Stimulated activated CD4-positive, alpha-beta T cell treated with anti-CD3 and anti-CD28 coated beads, TNF-alpha, amount 100 ng/mL, for 1 hour (primary cell): ENCODE measurements around the gene LMAN1.

ENCODE experiments used
- DNase-seq, 3 donors: peaks; one replicate each; pipeline ENCODE4 v3.0.0-alpha.2; 2020; ENCODE audit warnings: low read depth in 3 of 3, low spot score in 1 of 3

Gene LMAN1, protein sequence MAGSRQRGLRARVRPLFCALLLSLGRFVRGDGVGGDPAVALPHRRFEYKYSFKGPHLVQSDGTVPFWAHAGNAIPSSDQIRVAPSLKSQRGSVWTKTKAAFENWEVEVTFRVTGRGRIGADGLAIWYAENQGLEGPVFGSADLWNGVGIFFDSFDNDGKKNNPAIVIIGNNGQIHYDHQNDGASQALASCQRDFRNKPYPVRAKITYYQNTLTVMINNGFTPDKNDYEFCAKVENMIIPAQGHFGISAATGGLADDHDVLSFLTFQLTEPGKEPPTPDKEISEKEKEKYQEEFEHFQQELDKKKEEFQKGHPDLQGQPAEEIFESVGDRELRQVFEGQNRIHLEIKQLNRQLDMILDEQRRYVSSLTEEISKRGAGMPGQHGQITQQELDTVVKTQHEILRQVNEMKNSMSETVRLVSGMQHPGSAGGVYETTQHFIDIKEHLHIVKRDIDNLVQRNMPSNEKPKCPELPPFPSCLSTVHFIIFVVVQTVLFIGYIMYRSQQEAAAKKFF

DNA sequence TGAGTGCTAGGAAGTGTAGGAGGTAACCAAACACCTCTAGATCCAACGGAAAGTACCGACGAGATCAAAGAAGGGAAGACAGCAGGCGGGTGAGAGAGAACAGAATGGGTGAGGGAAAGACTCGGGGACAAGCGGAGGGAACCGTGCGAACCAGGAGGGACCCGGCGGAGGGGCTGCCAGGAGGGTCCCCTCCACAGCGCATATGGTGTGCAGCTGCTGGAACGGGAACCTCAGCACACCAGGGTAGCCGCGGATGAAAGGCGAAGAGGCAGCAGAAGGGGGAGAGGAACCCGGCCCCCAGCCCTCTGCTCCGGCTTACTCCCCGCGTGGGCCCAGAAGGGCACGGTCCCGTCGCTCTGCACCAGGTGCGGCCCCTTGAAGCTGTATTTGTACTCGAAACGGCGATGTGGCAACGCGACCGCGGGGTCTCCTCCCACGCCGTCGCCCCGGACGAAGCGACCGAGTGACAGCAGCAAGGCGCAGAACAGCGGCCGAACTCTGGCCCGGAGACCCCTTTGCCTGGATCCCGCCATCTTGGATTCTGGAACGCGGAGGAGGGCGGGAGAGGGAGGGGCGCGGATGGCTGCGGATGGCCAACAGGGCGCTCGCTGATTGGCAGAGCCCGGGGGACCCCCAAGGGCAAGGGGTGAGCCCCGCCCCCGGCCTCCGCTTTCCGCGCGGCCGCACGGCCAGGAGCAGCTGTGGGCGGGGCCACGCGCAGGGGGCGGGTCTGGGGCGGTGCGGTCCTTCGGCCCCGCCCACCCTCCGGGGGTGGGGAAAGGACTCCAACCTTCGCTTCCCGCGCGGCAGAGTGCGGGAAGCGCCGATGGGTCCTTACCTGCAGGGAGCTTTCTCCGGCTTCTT, at the start of gene LMAN1:
Gene LMAN1, minus strand, starts transcription at position 554 of the 864 bp plus-strand sequence. Its CDS starts 21 bp downstream, at position 533.
- DNase-seq, result peak; percentile 70 to 95 (median 81)

DNA sequence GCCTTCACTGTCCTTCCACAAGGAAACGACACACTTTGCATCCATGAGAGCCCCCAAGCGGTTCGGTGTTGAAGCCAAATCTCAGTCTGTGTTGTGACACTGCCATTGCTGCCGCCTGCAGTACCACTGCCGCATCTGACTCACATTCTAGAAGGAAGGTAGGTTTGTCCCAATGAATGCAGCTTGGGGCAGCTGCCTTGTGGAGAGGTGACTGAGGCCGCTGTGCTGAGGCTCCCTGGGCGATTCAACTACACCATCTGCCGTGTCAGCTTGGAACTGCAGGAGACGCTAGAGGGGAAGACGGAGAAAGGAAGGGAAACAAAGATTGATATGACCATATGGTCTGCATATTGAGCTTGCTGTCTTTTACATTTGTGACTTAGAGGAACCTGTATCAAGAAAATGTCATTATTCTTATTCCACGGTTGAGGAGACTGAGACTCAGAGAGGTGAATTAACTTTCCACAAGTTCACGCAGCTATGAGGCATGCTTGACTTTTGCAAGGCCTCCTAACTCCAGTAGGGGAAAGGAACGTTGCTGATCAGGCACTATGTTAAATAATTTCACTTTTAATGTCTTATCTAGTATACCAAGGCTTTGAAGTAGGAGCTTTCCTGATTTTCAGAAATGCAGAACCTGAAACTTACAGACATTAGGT, 43.5 kb upstream of the LMAN1 start:
- peak; percentile 26 to 65 (median 38) for DNase-seq

GRCh38 chr18:59400407-59400806, 41.3 kb upstream of the LMAN1 start:
- no peak for DNase-seq

DNA sequence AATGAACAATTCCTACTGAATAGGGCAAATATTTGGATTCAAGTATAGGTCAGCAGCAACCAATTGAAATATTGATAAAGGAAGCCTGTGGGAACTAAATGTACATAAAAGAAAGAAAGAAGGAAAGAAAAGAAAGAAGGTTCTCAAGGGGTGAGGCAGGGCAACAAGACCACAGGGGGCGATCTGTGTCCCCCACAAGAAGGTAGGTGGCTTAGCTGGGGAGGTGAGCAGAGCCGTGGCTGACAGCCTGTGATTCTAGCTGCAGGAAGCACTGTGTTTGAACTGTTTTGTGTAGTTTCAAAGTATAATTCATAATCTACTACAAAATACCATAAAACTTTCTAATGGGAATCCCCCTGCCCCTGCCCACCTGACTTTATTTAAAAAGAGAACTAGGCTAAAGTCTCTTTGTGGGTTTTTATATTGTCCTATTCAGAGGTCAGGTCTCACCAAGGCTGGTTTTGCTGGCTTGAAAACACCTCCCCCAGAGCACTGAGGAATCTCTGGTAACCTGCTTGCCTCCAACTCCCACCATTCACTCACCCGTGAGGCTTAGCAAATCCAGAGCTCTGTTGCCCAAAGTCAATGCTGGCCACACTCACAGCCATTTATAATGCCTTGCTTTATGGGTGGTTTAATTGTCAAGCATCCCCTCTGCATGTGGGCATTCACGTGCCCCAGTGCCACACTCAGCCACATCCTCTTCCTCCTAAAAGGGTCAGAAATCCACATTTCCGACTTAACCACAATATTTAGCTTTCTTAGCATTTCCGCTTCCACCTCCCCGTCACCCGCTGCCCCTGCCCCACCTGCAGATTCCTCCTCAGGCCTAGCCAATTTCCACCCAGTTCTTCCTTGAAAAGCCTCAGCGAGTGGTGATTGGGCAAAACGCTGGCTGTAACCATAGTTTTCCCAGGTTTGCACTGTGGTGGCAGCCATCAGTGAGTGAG, 36.4 kb upstream of the LMAN1 start:
- DNase-seq, result no peak

- no peak for DNase-seq
These were observed 34.3 kb upstream of the LMAN1 start for GRCh38 chr18:59393381-59393780.

DNA sequence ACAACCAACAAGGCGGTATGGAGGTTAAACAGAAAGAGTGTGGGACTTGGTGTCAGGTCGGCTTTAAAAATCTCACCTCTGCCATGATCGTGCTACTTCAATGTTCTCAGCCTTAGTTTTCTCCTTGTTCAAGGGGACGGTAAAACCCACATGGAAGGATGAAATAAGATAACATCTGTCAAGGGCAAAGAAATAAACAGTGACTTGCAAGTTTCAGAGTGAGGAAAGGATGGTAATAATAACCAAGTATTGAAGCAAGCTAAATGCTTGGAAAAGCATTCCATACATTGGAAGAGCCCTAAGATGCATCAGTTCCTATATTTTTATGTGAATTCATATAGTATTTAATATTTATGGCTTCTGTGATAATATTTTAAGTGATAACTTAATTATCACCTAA, 29.8 kb upstream of the LMAN1 start:
- no peak for DNase-seq

- DNase-seq, result no peak
These were observed 28.9 kb upstream of the LMAN1 start for GRCh38 chr18:59387687-59388565.

- no peak for DNase-seq
These were observed 28.0 kb upstream of the LMAN1 start for GRCh38 chr18:59386909-59387686.

- no peak for DNase-seq
These were observed 26.1 kb upstream of the LMAN1 start for GRCh38 chr18:59385191-59385590.

DNA sequence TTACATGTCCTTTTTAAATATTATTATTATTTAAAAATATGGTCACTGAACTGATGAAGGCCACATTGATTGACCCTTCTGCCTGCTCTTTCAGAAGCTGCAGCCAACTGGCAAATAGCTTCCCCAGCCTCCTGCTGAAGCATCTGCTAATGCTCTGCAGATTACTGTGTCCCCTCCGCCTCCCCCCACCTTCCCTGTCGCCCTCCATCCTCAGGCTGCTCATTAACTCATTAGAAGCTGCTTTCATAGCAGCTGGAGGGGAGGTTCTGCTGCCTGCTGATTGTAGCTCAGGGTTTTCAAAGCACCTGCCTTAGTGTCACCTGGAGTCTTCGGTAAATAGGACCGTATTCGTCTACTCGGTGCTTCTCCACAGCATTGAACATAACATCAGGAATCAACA, 24.8 kb upstream of the LMAN1 start:
- no peak for DNase-seq

DNA sequence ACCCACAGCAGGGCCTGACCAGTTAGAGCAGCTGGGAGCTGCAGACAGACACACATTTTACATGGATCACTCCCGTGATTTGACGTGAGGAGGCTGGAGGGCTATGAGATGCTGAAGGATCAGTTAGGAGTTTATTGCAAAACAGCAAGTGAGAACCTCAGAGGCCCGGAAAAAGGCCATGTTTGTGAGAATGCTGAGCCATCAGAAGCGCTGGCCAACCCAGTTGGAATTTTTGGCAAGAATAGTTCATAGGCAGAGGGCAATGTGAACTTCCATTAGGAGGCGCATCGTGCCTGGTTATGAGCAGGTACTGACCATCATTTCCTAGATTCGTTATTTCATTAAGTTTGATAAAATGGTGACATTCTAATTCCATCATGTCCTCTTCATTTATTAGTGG, 23.3 kb upstream of the LMAN1 start:
- no peak for DNase-seq

GRCh38 chr18:59381949-59382348, 22.9 kb upstream of the LMAN1 start:
- no peak for DNase-seq

GRCh38 chr18:59380706-59381105, 21.6 kb upstream of the LMAN1 start:
- DNase-seq, result no peak

DNA sequence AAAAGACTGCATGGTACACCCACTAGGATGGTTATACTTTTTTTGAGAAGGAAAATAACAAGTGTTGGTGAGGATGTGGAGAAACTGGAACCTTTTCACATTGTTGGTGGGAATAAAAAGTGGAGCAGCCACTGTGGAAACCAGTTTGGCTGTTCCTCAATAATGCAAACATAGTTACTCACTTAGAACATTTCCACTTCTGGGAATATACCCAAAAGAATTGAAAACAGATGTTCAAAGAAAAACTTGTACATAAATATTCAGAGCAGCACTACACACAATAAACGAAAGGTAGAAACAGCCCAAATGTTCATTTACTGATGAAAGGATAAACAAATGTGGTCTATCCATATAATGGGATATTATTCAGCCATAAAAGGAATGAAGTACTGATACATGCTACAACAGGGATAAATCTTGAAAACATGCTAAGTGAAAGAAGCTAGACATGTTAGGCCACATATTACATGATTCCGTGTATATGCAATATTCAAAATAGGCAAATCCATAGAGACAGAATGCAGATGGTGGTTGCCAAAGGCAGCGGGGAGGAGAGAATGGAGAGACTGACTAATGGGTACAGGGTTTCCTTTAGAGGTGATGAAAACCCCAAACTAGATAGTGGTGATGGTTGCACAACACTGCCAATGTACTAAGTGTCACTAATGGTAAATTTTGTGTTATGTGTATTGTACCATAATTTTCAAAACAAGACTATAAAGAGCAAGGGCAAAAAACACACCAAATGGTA, 20.9 kb upstream of the LMAN1 start:
- DNase-seq, result no peak

- no peak for DNase-seq
These were observed 18.7 kb upstream of the LMAN1 start for GRCh38 chr18:59377613-59378337.

GRCh38 chr18:59376351-59376935, 17.4 kb upstream of the LMAN1 start:
- DNase-seq, result no peak

DNA sequence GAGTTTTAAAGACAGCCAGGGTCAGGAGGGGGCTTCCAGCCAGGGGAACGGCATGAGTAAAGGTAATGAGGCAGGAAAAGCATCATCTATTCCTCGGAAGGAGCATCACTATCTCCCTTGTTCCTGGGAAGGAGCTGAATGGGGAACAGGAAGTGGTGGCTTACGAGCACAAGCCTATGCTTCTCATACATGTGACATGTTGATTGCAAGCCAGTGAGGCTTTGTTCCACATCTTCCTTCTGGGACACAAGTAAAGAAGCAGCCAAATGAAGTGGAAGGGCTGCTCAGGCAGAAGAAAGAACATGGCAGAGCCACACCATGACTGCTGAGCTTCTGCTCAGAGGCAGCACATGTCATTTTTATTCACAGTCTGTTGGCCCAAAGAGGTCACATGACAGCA, 15.1 kb upstream of the LMAN1 start:
- no peak for DNase-seq
